Loucy (cell line): Measurements from ENCODE around the gene IQCK.

Experiments used
- H2AFZ ChIP-seq: fragments of 200-600 bp; sonication (generic); 2 replicates; pipeline ENCODE4 v1.6.0; 2016; ENCODE audit warnings: antibody characterized with exemption, mild to moderate bottlenecking, low read length, moderate library complexity
- H3F3A ChIP-seq: fragments of 200-600 bp; 2 replicates; pipeline ENCODE4 v1.6.0; 2016; ENCODE audit warnings: antibody characterized with exemption, low read depth, mild to moderate bottlenecking
- H3K27me3 ChIP-seq: fragments of 200-600 bp; sonication (generic); 2 replicates; pipeline ENCODE4 v1.6.1; 2014; ENCODE audit warnings: low read length, mild to moderate bottlenecking; ENCODE audit not compliant: insufficient read depth, poor library complexity, severe bottlenecking
- H3K36me3 ChIP-seq: fragments of 200-600 bp; sonication (generic); 2 replicates; pipeline ENCODE4 v1.6.1; 2016; ENCODE audit warnings: low read length; ENCODE audit not compliant: insufficient read depth
- H3K4me1 ChIP-seq: fragments of 200-600 bp; sonication (generic); 2 replicates; pipeline ENCODE4 v1.5.1; 2014; ENCODE audit warnings: low read length, mild to moderate bottlenecking; ENCODE audit not compliant: insufficient read depth, poor library complexity, severe bottlenecking
- H3K4me2 ChIP-seq: fragments of 200-600 bp; sonication (generic); 2 replicates; pipeline ENCODE4 v1.6.0; 2014; ENCODE audit warnings: antibody characterized with exemption, low read length, low read depth, mild to moderate bottlenecking; ENCODE audit not compliant: poor library complexity, severe bottlenecking
- H3K4me3 ChIP-seq: fragments of 200-600 bp; sonication (generic); 2 replicates; pipeline ENCODE4 v1.5.1; 2014; ENCODE audit warnings: low read length, mild to moderate bottlenecking, mixed read lengths; ENCODE audit not compliant: poor library complexity, severe bottlenecking
- H3K79me2 ChIP-seq: fragments of 200-600 bp; sonication (generic); 2 replicates; pipeline ENCODE4 v1.6.1; 2014; ENCODE audit warnings: low read length; ENCODE audit not compliant: insufficient read depth
- H3K9ac ChIP-seq: fragments of 200-600 bp; sonication (generic); 2 replicates; pipeline ENCODE4 v1.6.0; 2014; ENCODE audit warnings: mild to moderate bottlenecking, low read depth, low read length, moderate library complexity; ENCODE audit not compliant: poor library complexity, severe bottlenecking
- H3K9me2 ChIP-seq: fragments of 200-600 bp; sonication (generic); replicated peaks from 2 replicates; pipeline ENCODE4 v1.6.1; 2016; ENCODE audit warnings: low read depth, low read length, mixed read lengths
- H3K9me3 ChIP-seq: fragments of 200-600 bp; sonication (generic); 2 replicates; pipeline ENCODE4 v1.6.1; 2014; ENCODE audit warnings: mild to moderate bottlenecking, antibody characterized with exemption, low read length, low read depth; ENCODE audit not compliant: insufficient read depth
- H4K20me1 ChIP-seq: fragments of 200-600 bp; sonication (generic); 2 replicates; pipeline ENCODE4 v1.6.0; 2014; ENCODE audit warnings: antibody characterized with exemption, low read length, mild to moderate bottlenecking; ENCODE audit not compliant: insufficient read depth, poor library complexity, severe bottlenecking
- CTCF ChIP-seq: fragments of 200-600 bp; sonication (generic); conservative IDR thresholded peaks from 2 replicates; pipeline ENCODE4 v1.5.1; 2014; ENCODE audit warnings: mild to moderate bottlenecking, antibody characterized with exemption, low read length
- EZH2phosphoT487 ChIP-seq: fragments of 200-600 bp; IDR thresholded peaks from 2 replicates; pipeline ENCODE4 v1.6.1; 2018; ENCODE audit warnings: antibody characterized with exemption, mild to moderate bottlenecking, moderate library complexity, borderline replicate concordance

Gene IQCK

GRCh38 chr16:19690196-19690595 is 27.9 kb upstream of the IQCK start:
- H3K36me3 ChIP-seq = no peaks in the 10 kb centered on the region
- no peak overlapping the region for H3K4me3 ChIP-seq
- H3K9me2 ChIP-seq = no peaks in the 10 kb centered on the region
- H4K20me1 ChIP-seq = no peaks in the 10 kb centered on the region
- H3K4me2 ChIP-seq = no peak overlapping the region
- H3K79me2 ChIP-seq = no peaks in the 10 kb centered on the region
- no peak overlapping the region for H2AFZ ChIP-seq
- H3K9me3 ChIP-seq = no peaks in the 10 kb centered on the region
- TF ChIP-seq CTCF = no peak
- TF ChIP-seq EZH2phosphoT487 = no peak
- H3K27me3 ChIP-seq = no peaks in the 10 kb centered on the region
- H3K4me1 ChIP-seq = no peaks in the 10 kb centered on the region
- H3K9ac ChIP-seq = no peak overlapping the region
- no peaks in the 10 kb centered on the region for H3F3A ChIP-seq

GRCh38 chr16:19691161-19691711 is 26.8 kb upstream of the IQCK start:
- no peaks in the 10 kb centered on the region for H3K4me1 ChIP-seq
- no peak for TF ChIP-seq CTCF
- TF ChIP-seq EZH2phosphoT487 = no peak

GRCh38 chr16:19694989-19695388 is 23.1 kb upstream of the IQCK start:
- no peak overlapping the region for H3K4me3 ChIP-seq
- no peak for TF ChIP-seq CTCF
- no peak for TF ChIP-seq EZH2phosphoT487
- no peak overlapping the region for H3K4me2 ChIP-seq
- no peaks in the 10 kb centered on the region for H3K79me2 ChIP-seq
- no peaks in the 10 kb centered on the region for H3K9me2 ChIP-seq
- H4K20me1 ChIP-seq = no peaks in the 10 kb centered on the region
- no peak overlapping the region for H2AFZ ChIP-seq
- no peaks in the 10 kb centered on the region for H3K9me3 ChIP-seq
- no peak overlapping the region for H3K9ac ChIP-seq
- H3K4me1 ChIP-seq = no peaks in the 10 kb centered on the region
- H3K27me3 ChIP-seq = no peaks in the 10 kb centered on the region
- no peaks in the 10 kb centered on the region for H3K36me3 ChIP-seq
- no peaks in the 10 kb centered on the region for H3F3A ChIP-seq

More at GRCh38 chr16:19691161-19691711, 26.8 kb upstream of the IQCK start:
- Histone ChIP-seq H3K9me3 (no peaks in the 10 kb centered on the region), H3K9ac (no peak overlapping the region), H3K4me2 (no peak overlapping the region), H3K79me2 (no peaks in the 10 kb centered on the region), H3K27me3 (no peaks in the 10 kb centered on the region), H3K4me3 (no peak overlapping the region), H3F3A (no peaks in the 10 kb centered on the region), H3K36me3 (no peaks in the 10 kb centered on the region), H4K20me1 (no peaks in the 10 kb centered on the region), H3K9me2 (no peaks in the 10 kb centered on the region), H2AFZ (no peak overlapping the region)
